ENCODE data around the gene BANP. TPM values are rescaled to one million over a fixed set of nuclear protein-coding genes. Genes with fewer than 3 reads are reported as not detected.

The BANP gene
- total RNA-seq, 1 experiment from 2014 or later: 34.5 TPM

DNA sequence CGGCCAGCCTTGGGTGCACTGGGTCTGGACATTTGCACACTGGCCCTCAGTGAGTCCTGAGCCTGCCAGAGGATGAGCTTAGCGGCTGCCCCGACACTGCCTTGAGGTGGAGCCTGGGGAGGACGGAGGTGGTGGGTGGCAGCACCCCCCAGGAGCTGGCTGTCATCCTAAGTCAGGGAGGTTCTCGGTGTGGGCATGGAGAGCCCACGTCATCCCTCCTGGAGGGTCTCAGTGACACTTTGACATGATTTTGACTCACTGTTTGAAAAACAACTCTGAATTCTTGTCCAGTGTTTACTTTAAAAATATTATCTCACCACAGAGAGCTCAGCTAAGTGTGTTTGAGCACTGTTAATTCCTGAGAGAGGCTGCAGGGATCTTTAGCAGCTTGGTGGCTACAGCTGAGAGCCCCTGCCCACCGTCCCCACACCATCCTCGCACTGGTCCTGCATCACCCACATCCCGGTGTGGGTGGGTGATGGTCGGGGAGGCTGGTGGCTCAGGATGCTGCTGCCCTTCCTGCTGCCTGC is 63.1 kb downstream of the BANP start (continued):
- TF ChIP-seq, protein P1, sequence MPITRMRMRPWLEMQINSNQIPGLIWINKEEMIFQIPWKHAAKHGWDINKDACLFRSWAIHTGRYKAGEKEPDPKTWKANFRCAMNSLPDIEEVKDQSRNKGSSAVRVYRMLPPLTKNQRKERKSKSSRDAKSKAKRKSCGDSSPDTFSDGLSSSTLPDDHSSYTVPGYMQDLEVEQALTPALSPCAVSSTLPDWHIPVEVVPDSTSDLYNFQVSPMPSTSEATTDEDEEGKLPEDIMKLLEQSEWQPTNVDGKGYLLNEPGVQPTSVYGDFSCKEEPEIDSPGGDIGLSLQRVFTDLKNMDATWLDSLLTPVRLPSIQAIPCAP (CRISPR knock-in tag; IDR thresholded peaks at IDR 0.05): no peak
- TF ChIP-seq PRRX2 (CRISPR knock-in tag; IDR thresholded peaks at IDR 0.05): no peak
- TF ChIP-seq CREB1 (CRISPR knock-in tag; IDR thresholded peaks at IDR 0.05): no peak
- TF ChIP-seq, protein P2, sequence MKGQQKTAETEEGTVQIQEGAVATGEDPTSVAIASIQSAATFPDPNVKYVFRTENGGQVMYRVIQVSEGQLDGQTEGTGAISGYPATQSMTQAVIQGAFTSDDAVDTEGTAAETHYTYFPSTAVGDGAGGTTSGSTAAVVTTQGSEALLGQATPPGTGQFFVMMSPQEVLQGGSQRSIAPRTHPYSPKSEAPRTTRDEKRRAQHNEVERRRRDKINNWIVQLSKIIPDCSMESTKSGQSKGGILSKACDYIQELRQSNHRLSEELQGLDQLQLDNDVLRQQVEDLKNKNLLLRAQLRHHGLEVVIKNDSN (CRISPR knock-in tag; IDR thresholded peaks at IDR 0.05): no peak
- no peak for TF ChIP-seq ZNF219 (CRISPR knock-in tag; IDR thresholded peaks at IDR 0.05; ENCODE audit: borderline replicate concordance)

DNA sequence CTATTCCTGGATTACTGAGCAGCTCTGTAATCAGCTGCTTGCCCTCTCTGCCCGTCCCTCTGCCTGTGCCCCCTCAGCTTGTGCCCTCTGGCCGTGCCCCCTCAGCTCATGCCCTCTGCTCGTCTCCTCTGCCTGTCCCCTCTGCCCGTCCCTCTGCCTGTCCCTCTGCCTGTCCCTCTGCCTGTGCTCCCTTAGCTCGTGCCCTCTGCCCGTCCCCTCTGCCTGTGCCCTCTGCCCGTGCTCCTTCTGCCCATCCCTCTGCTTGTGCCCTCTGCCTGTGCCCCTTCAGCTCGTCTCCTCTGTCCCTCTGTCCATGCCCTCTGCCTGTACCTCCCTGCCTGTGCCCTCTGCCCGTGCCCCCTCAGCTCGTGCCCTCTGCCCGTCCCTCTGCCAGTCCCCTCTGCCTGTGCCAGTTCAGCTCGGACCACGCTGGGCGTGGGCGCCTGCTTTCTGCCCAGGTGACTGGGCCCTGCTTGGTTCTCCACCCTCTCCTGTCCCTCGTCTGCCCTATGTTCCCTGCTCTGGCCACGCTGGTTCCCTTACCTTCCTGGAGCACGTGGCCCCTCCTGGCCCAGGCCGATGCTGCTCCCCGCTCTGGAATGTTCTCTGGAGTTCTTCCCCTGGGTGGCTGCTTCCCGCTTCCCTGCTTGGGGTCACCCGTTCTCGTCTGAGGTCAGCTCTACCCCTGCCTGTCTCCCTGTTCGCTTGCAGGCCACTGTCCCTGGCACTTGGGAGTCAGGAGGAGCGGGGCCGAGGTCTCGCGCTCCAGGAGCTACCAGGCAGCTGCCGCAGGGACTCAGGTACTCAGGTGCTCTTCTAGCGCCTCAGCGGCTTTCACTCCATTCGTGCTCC is 63.9 kb downstream of the BANP start:
- Mint-ChIP-seq H3K9me3 (peaks cover 7% of the 10 kb centered on the region), H3K4me1 (peaks cover 15% of the 10 kb centered on the region), H3K36me3 (peaks cover 46% of the 10 kb centered on the region), H3K27me3 (ENCODE audit: low read depth) (no peaks in the 10 kb centered on the region), H3K27ac (peak overlapping the region; percentile 48), H3K4me3 (no peak overlapping the region)
- ChIA-PET POLR2A (no interaction called here), CTCF (no interaction called here)
- no peak for ATAC-seq
- TF ChIP-seq ETV6 (CRISPR knock-in tag; IDR thresholded peaks at IDR 0.05): no peak
- TF ChIP-seq, protein P3, sequence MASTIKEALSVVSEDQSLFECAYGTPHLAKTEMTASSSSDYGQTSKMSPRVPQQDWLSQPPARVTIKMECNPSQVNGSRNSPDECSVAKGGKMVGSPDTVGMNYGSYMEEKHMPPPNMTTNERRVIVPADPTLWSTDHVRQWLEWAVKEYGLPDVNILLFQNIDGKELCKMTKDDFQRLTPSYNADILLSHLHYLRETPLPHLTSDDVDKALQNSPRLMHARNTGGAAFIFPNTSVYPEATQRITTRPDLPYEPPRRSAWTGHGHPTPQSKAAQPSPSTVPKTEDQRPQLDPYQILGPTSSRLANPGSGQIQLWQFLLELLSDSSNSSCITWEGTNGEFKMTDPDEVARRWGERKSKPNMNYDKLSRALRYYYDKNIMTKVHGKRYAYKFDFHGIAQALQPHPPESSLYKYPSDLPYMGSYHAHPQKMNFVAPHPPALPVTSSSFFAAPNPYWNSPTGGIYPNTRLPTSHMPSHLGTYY (CRISPR knock-in tag; IDR thresholded peaks at IDR 0.05): no peak
- TF ChIP-seq, protein P4, sequence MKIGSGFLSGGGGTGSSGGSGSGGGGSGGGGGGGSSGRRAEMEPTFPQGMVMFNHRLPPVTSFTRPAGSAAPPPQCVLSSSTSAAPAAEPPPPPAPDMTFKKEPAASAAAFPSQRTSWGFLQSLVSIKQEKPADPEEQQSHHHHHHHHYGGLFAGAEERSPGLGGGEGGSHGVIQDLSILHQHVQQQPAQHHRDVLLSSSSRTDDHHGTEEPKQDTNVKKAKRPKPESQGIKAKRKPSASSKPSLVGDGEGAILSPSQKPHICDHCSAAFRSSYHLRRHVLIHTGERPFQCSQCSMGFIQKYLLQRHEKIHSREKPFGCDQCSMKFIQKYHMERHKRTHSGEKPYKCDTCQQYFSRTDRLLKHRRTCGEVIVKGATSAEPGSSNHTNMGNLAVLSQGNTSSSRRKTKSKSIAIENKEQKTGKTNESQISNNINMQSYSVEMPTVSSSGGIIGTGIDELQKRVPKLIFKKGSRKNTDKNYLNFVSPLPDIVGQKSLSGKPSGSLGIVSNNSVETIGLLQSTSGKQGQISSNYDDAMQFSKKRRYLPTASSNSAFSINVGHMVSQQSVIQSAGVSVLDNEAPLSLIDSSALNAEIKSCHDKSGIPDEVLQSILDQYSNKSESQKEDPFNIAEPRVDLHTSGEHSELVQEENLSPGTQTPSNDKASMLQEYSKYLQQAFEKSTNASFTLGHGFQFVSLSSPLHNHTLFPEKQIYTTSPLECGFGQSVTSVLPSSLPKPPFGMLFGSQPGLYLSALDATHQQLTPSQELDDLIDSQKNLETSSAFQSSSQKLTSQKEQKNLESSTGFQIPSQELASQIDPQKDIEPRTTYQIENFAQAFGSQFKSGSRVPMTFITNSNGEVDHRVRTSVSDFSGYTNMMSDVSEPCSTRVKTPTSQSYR (CRISPR knock-in tag; IDR thresholded peaks at IDR 0.05): no peak
- TF ChIP-seq CREM (CRISPR knock-in tag; IDR thresholded peaks at IDR 0.05): no peak
- TF ChIP-seq, protein P5, sequence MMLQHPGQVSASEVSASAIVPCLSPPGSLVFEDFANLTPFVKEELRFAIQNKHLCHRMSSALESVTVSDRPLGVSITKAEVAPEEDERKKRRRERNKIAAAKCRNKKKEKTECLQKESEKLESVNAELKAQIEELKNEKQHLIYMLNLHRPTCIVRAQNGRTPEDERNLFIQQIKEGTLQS (CRISPR knock-in tag; conservative IDR thresholded peaks at IDR 0.05): no peak
- TF ChIP-seq NR1H2 (CRISPR knock-in tag; IDR thresholded peaks at IDR 0.05): no peak
- TF ChIP-seq, protein P6, sequence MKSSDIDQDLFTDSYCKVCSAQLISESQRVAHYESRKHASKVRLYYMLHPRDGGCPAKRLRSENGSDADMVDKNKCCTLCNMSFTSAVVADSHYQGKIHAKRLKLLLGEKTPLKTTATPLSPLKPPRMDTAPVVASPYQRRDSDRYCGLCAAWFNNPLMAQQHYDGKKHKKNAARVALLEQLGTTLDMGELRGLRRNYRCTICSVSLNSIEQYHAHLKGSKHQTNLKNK (CRISPR knock-in tag; IDR thresholded peaks at IDR 0.05): no peak
- TF ChIP-seq, protein P7, sequence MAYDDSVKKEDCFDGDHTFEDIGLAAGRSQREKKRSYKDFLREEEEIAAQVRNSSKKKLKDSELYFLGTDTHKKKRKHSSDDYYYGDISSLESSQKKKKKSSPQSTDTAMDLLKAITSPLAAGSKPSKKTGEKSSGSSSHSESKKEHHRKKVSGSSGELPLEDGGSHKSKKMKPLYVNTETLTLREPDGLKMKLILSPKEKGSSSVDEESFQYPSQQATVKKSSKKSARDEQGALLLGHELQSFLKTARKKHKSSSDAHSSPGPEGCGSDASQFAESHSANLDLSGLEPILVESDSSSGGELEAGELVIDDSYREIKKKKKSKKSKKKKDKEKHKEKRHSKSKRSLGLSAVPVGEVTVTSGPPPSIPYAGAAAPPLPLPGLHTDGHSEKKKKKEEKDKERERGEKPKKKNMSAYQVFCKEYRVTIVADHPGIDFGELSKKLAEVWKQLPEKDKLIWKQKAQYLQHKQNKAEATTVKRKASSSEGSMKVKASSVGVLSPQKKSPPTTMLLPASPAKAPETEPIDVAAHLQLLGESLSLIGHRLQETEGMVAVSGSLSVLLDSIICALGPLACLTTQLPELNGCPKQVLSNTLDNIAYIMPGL (CRISPR knock-in tag; IDR thresholded peaks at IDR 0.05): no peak
- TF ChIP-seq GTF2I (CRISPR knock-in tag; conservative IDR thresholded peaks at IDR 0.05): no peak
- TF ChIP-seq, protein P2 (CRISPR knock-in tag; IDR thresholded peaks at IDR 0.05): no peak
- TF ChIP-seq ZBTB21 (CRISPR knock-in tag; IDR thresholded peaks at IDR 0.05; ENCODE audit: borderline replicate concordance): no peak
- no peak for TF ChIP-seq GRHL2 (CRISPR knock-in tag; IDR thresholded peaks at IDR 0.05; ENCODE audit: insufficient replicate concordance, severe bottlenecking)
- TF ChIP-seq, protein P8, sequence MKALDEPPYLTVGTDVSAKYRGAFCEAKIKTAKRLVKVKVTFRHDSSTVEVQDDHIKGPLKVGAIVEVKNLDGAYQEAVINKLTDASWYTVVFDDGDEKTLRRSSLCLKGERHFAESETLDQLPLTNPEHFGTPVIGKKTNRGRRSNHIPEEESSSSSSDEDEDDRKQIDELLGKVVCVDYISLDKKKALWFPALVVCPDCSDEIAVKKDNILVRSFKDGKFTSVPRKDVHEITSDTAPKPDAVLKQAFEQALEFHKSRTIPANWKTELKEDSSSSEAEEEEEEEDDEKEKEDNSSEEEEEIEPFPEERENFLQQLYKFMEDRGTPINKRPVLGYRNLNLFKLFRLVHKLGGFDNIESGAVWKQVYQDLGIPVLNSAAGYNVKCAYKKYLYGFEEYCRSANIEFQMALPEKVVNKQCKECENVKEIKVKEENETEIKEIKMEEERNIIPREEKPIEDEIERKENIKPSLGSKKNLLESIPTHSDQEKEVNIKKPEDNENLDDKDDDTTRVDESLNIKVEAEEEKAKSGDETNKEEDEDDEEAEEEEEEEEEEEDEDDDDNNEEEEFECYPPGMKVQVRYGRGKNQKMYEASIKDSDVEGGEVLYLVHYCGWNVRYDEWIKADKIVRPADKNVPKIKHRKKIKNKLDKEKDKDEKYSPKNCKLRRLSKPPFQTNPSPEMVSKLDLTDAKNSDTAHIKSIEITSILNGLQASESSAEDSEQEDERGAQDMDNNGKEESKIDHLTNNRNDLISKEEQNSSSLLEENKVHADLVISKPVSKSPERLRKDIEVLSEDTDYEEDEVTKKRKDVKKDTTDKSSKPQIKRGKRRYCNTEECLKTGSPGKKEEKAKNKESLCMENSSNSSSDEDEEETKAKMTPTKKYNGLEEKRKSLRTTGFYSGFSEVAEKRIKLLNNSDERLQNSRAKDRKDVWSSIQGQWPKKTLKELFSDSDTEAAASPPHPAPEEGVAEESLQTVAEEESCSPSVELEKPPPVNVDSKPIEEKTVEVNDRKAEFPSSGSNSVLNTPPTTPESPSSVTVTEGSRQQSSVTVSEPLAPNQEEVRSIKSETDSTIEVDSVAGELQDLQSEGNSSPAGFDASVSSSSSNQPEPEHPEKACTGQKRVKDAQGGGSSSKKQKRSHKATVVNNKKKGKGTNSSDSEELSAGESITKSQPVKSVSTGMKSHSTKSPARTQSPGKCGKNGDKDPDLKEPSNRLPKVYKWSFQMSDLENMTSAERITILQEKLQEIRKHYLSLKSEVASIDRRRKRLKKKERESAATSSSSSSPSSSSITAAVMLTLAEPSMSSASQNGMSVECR (CRISPR knock-in tag; IDR thresholded peaks at IDR 0.05; ENCODE audit: borderline replicate concordance): no peak
- no peak for DNase-seq (ENCODE audit: low spot score)

Measured in WTC11 (cell line).